A549 (cell line): ENCODE data around the gene HGFAC. TPM values are rescaled to one million over a fixed set of nuclear protein-coding genes. Genes with fewer than 3 reads are reported as not detected.

ENCODE experiments used
- ATAC-seq, 2 experiments: fragments of 200-7000 bp in 1 of 2; fragments of >200 bp in 1 of 2; cut with Nextera tagmentation in 1 of 2; cut with Tn5 transposase in 1 of 2; 3 replicates each; pipeline versions ENCODE4 v1.8.0 to v1.9.1; 2018 to 2020; ENCODE audit warnings: mild to moderate bottlenecking in 1 of 2, moderate library complexity in 1 of 2
- CTCF ChIA-PET: fragments of 300-600 bp; sonication (Branson Sonifier 250); formaldehyde crosslinking; extraction: SDS; loops from one replicate; lab custom pipeline; 2021; ENCODE audit warnings: antibody characterized with exemption, inconsistent platforms; lab: Yijun Ruan, JAX
- POLR2A ChIA-PET: fragments of 350-600 bp; formaldehyde crosslinking; extraction: SDS; loops from one replicate; lab custom pipeline; 2021; ENCODE audit warnings: antibody characterized with exemption, inconsistent platforms; lab: Yijun Ruan, JAX
- DNase-seq, 2 experiments: peaks; one replicate each; pipeline versions ENCODE4 v3.0.0 to v3.0.0-alpha.2; 2011 to 2016; ENCODE audit warnings: low read depth in 1 of 2, low spot score in 1 of 2
- FAIRE-seq: peaks from 2 replicates; lab custom pipeline; 2011; peaks lifted over from hg19 to GRCh38; lab: Jason Lieb, UNC
- H3K27ac ChIP-seq, 2 experiments: fragments of >200 bp; sonication (Bioruptor Twin); formaldehyde crosslinking; 3 replicates each; pipeline ENCODE4 v1.5.1; 2016 to 2017
- H3K4me1 ChIP-seq: fragments of >200 bp; sonication (Bioruptor Twin); formaldehyde crosslinking; 3 replicates; pipeline ENCODE4 v1.6.1; 2016
- H3K4me2 ChIP-seq: fragments of >200 bp; sonication (Bioruptor Twin); formaldehyde crosslinking; 3 replicates; pipeline ENCODE4 v1.6.1; 2016
- H3K4me3 ChIP-seq: fragments of >200 bp; sonication (Bioruptor Twin); formaldehyde crosslinking; 3 replicates; pipeline ENCODE4 v1.5.1; 2016
- H3K9me3 ChIP-seq: fragments of >200 bp; sonication (Bioruptor Twin); formaldehyde crosslinking; 3 replicates; pipeline ENCODE4 v1.6.1; 2016
- EP300 ChIP-seq, 2 experiments: fragments of >200 bp; sonication (Bioruptor Twin); formaldehyde crosslinking; IDR thresholded peaks; 2 replicates in 1 of 2; 3 replicates in 1 of 2; pipeline ENCODE4 v1.6.1; 2016 to 2017
- HEYL ChIP-seq: fragments of 250-450 bp; sonication (Bioruptor Pico); IDR thresholded peaks from 2 replicates; pipeline ENCODE4 v1.8.0; 2021; ENCODE audit warnings: mild to moderate bottlenecking, moderate library complexity
- HMGXB4 ChIP-seq: fragments of 250-450 bp; sonication (Bioruptor Pico); IDR thresholded peaks from 2 replicates; pipeline ENCODE4 v1.5.0; 2021; ENCODE audit warnings: mild to moderate bottlenecking, moderate library complexity, borderline replicate concordance
- KDM1A ChIP-seq: fragments of 200-600 bp; sonication (generic); IDR thresholded peaks from 2 replicates; pipeline ENCODE4 v1.6.1; 2016; ENCODE audit warnings: low read depth, mild to moderate bottlenecking
- KDM5A ChIP-seq: fragments of 200-600 bp; sonication (generic); IDR thresholded peaks from 2 replicates; pipeline ENCODE4 v1.6.1; 2016; ENCODE audit warnings: antibody characterized with exemption, mild to moderate bottlenecking
- POLR2A ChIP-seq: IDR thresholded peaks from 2 replicates; pipeline ENCODE4 v1.6.1; 2012; ENCODE audit warnings: mild to moderate bottlenecking, low read length
- REST ChIP-seq: fragments of 200-600 bp; sonication (generic); IDR thresholded peaks from 2 replicates; pipeline ENCODE4 v1.6.1; 2016; ENCODE audit warnings: antibody characterized with exemption, mild to moderate bottlenecking, moderate library complexity
- SREBF2 ChIP-seq: fragments of 450-650 bp; IDR thresholded peaks from 2 replicates; pipeline ENCODE4 v1.6.1; 2014; ENCODE audit warnings: mild to moderate bottlenecking, moderate library complexity
- WGBS: methylation state at CpG from one replicate; pipeline ENCODE4 v1.1.6; 2017; ENCODE audit errors: missing lambda C conversion rate; 5-methylcytosine and 5-hydroxymethylcytosine counted together
- polyA plus RNA-seq, 4 experiments: library from polyadenylated mRNA; depleted of rRNA in 3 of 4; stranded (reverse); fragments of >200 nt; fragmentation: RNase III in 1 of 4; extraction: RNeasy Plus Mini Kit Qiagen cat#74134 plus additional on column Dnase treatment in 1 of 4; gene quantifications; 2 replicates in 3 of 4; 3 replicates in 1 of 4; pipeline ENCODE4 v1.2.3, GENCODE V29; 2011 to 2017

Gene HGFAC
- polyA plus RNA-seq, 2 of the 4 experiments (the other 2 are of a cell fraction): 0.25 TPM; not detected in 1

- no peak for ATAC-seq
- CTCF ChIA-PET: no interaction called here
Measured at GRCh38 chr4:3498407-3498806, 56.6 kb downstream of the HGFAC start.

More at GRCh38 chr4:3498407-3498806, 56.6 kb downstream of the HGFAC start:
- H3K27ac ChIP-seq: no peak overlapping the region
- H3K4me3 ChIP-seq: no peak overlapping the region
- no peaks in the 10 kb centered on the region for H3K9me3 ChIP-seq
- WGBS: 85% methylated on average over 6 of the region's 11 CpGs
- H3K4me1 ChIP-seq: no peaks in the 10 kb centered on the region
- no peak for TF ChIP-seq KDM1A
- TF ChIP-seq HEYL (CRISPR knock-in tag): no peak
- no peak for TF ChIP-seq EP300 (IDR thresholded peaks at IDR 0.05)
- TF ChIP-seq KDM5A: no peak
- TF ChIP-seq POLR2A: no peak
- TF ChIP-seq SREBF2: no peak
- no peak for TF ChIP-seq REST
- no peak for TF ChIP-seq HMGXB4
- no peak for DNase-seq
- H3K4me2 ChIP-seq: no peak overlapping the region
- POLR2A ChIA-PET: no interaction called here
- FAIRE-seq: no peak

Other genes with a start within 250 kb of the HGFAC start
- gene MSANTD1, start 192.8 kb upstream of the HGFAC start, polyA plus RNA-seq (2011; rRNA removed): 0.08 and 0.09 TPM in 2 replicates
- gene MSANTD1, start 192.8 kb upstream of the HGFAC start, polyA plus RNA-seq (2017; fragmentation: RNase III; extraction: RNeasy Plus Mini Kit Qiagen cat#74134 plus additional on column Dnase treatment): 0.12 to 0.21 TPM (median 0.17 TPM) in 3 replicates
- gene RGS12, start 148.9 kb upstream of the HGFAC start, polyA plus RNA-seq (2011; rRNA removed): 7.4 and 8.0 TPM in 2 replicates
- gene RGS12, start 148.9 kb upstream of the HGFAC start, polyA plus RNA-seq (2017; fragmentation: RNase III; extraction: RNeasy Plus Mini Kit Qiagen cat#74134 plus additional on column Dnase treatment): 8.1 to 9.6 TPM (median 8.9 TPM) in 3 replicates
- gene DOK7, start 21.3 kb downstream of the HGFAC start, polyA plus RNA-seq (2011; rRNA removed): 0.12 and 0.17 TPM in 2 replicates
- gene DOK7, start 21.3 kb downstream of the HGFAC start, polyA plus RNA-seq (2017; fragmentation: RNase III; extraction: RNeasy Plus Mini Kit Qiagen cat#74134 plus additional on column Dnase treatment): 0.15 to 0.21 TPM (median 0.21 TPM) in 3 replicates
- 60.7 and 64.3 TPM in 2 replicates for gene LRPAP1, start 90.5 kb downstream of the HGFAC start, polyA plus RNA-seq (2011; rRNA removed)
- gene LRPAP1, start 90.5 kb downstream of the HGFAC start, polyA plus RNA-seq (2017; fragmentation: RNase III; extraction: RNeasy Plus Mini Kit Qiagen cat#74134 plus additional on column Dnase treatment): 79.1 to 81.1 TPM (median 80.1 TPM) in 3 replicates